Stimulated activated CD4-positive, alpha-beta T cell treated with anti-CD3 and anti-CD28 coated beads, Interleukin-2, amount 100 ng/mL, for 24 hours (primary cell): ENCODE measurements around the gene CLRN3.
A peak's percentile ranks its signal among the peaks of the same experiment; 100 is the strongest.

Experiments
- DNase-seq, 2 donors: peaks; one replicate each; pipeline ENCODE4 v3.0.0-alpha.2; 2020

The CLRN3 gene

DNA sequence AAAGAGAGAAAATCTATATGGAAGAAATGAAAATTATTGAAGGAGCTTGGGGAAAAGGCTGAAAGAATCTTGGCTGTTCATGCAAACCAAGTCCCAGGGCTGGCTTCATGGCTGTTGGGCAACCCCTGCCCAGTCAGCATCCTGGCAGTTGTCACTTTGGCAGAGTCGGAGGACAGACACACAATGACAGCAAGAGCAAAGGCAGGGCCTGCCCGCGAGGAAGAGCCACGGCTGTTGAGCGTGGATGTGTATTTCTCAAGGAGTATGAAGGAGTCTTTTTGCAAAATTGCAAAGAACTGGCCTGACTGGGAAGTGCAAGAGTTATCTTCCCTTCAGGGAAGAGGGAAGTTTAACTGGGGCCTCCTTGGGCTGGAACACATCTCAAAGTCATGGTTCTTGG, 25.8 kb upstream of the CLRN3 start:
- no peak for DNase-seq

DNA sequence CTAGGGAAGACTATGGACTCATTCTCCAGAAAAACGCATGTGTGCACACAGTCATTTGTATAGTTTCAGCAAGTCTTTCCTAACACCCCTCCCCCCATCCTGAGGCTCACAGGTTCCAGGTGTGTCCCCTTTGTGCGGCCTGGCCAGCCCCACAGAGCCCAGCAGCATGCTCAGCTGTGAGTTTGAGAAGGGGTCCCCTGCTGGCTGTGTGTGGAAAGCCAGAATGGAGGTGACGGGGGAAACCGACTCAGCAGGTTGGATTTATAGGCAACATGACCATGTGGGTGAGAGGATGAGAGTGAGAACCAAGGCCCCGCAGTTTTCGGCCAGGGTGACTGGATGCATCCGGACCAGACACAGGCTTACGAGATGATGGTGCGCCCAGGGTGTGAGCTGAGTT, 24.1 kb upstream of the CLRN3 start:
- DNase-seq = no peak

DNA sequence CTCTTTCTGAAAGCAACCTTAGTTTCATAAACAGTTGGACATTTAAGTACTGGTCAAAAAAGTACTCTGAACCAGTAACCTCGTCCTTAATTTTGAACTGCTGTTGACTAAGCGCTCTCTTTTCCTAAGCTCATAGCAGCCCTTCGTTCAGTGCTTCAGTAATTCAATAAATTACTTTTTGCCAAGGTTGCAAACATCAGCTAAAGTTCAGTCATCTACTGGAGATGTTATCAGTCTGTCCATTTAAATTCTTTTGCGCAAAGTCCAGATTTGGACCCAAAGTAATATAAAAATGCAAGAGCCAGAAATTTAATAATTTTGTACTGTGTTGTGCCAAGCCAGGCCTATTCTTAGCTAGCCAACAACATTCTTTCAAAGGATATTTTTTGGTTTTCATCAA, 22.6 kb upstream of the CLRN3 start:
- DNase-seq = no peak

DNA sequence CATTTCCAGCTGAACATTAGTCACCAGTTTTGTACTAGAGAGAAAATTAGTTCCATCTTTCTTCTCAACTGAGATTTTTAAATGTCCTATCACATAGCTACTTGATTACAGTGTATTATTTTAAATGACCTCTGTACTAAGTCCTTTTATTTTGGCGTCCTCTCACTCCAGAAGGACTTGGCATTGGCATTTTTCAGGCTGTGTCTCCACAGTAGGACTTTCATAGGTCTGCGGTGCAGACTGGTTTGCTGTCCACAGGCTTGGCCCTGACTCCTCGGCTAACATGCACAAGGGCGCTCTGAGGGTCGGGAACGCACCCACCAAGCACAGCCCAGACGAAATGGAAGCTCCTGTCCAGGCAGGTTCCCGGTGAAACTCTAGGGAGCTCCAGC, 20.6 kb upstream of the CLRN3 start:
- no peak for DNase-seq

DNA sequence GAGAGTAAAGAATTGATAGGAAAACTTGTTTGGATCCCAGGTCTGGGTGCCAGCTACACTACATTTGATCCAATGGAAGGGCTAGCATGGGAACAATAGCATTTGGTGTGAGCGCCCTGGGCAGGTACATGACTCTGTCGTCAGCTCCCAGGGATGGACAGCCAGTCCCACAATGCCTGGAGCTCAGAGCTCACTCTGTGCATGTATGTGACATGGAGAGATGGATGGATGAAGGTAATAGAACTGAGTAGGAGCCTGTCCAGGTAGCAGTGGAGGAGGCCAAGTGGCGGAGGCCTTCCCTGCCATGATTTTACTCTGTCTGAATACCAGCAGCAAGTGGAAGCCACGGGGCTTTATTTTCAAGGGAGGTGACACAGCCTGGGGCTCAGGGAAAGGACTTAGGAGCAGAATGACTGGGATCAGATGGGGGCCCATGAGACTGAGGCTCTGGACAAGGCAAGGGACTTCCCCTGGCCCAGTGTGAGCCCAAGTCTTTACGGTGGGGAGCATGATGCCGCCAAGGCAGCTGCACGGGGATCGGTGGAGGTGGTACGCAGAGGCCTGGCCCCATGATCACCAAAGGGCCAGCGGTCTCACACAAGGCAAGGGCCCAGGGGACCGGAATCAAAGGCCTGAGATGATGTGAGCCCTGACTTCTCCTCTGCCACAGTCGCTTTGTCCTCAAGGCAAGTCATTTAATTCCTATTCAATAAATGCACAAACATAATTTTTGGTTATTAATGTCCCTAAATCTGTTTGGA, 20.0 kb upstream of the CLRN3 start:
- no peak for DNase-seq

DNA sequence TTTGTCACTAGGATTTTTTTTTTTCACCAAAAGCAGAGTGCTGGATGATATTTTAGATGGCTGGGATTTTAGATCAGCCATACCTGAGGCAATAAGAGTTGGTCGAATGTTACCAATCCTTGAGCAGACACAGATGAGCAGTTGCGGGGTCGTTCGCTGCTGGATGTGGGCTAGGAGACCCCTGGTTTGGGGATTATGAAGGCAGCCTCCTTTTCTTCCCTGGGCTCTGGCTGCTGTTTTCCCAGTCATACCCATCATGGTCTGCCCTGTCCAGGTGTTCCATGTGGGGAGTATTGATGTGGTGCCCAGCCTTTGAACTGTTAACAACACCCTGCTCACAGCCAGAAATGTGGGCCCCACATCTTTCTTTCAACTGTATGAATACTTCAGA, 19.1 kb upstream of the CLRN3 start:
- no peak for DNase-seq

DNA sequence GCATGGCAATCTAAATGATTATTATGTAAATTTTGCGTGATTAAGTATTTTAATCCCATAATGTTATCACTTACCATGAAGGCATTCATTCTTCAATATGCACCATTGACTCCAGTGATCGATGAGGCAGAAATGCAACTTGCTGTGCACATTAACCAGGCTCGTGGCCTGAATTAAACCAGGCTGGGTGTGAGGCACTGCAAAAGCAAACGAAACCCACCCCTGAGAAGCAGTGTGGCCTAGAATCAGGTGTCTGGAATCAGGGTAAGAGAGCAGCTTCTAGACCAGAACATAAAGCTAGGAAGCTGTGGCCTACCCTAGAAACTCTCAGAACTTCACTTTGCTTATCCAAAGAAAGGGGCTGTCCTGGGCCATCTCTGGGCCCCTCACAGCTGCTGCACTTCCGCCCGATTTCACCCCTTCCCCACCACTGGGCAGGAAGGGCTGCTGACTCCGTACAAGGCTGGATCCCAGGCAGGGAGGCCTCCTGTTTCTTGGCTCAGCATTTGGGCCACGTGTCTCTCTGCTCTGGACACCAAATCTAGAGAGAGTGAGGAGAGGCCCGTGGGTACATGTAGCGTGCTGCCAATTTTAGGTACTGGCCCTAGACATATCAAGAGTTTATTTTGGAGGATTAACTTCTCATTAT, 18.6 kb upstream of the CLRN3 start:
- no peak for DNase-seq

DNA sequence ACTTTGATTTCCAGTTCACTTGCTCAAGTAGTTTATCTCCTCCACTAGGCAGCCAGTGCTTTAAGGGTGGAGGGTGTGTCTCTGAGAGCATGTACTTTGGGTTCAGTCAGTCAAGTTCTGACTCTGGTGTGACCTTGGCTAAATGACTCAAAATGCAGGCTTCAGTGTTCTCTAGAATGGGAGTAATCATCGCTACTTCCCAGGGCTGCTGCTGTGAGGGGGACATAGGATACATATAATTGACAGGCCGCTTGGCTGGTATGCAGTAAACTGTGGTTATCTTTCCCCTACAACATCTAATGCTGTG, 17.7 kb upstream of the CLRN3 start:
- DNase-seq = no peak

DNA sequence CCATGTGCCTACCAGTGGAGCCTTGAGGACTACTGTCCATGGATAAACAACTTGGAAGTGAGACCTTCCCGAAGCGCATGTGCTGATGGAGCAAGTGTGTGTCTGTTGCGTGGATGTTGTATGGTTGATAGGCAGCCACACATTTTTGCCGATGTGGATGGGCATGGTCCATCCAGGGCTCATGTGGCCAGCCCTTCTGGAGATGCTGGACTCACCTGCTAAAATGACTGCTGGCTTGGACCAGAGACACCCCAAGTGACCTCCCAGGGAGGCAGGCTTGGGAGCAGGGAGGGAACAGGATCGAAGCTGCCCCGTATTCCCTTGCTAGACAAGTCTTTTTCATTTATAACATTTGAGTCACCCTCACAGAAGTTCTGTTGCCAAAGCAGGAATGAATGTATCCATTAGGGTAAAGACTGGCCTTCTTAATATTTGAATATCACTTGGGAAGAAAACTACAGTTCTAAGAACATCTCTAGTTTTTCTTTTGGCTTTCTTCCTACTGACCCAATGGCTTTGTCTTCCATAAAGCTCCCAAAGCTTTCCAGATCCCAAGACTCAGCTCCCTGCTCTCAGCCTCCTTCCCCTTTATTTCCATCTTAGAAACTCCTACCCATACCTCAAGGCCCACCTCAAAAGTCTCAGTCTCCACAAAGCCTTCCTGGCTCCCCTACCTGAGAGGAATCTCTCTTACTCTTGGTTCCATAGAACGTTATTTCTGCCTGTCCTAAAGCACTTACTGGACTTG, 17.1 kb upstream of the CLRN3 start:
- DNase-seq = no peak

DNA sequence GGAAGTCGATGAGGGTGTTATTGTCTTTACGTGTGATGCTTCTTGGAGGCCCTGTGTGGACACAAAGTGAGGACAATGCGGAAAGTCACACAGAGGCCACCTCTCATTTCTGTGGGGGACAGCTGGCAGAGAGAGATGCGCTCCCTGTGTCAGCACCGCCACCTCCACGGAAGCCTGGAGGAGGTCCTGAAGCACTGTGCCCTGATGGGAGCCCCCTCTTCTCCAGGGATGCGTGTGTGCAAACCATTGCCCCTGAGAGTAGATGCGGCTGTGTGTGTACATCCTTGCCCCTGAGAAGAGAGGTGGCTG, 16.2 kb upstream of the CLRN3 start:
- no peak for DNase-seq

DNA sequence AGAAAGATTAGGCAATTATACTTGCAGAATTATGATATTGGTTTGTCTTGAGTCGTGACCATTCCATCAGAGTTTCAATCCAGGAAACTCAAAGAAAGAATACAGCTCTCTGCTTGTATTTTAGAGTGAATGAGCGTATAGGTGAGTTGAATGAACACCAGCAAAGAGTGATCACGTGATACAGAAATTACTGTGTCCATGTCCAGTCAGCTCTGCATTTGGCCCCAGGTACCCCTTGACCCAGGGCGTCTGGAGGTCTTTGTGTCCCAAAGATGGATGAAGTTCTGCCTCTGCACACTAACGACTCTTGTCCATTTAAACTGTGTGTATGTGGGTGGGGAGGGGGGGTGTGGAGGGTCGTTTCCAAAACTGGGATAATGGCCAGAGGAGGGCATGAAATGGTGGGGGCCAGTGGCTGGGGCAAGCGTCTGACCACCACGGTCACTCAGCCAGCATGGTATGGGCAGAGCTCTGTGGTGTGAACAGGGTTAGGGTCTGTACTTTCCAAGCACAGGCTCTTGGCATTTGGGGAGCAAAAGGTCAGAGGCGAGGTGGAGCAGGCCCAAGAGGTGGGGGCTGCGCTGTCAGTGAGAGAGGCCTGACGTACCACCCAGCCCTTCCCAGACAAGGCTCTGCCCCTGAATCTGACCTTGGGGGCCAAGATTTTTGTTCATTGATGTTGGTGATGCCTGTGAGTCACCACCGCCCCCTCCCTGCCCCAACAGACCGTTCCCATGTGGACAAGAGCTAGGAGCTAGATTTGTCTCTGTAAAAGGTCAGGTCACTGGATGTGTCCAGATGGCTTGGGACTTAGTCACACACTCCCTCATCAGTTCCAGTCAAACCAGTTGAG, 15.6 kb upstream of the CLRN3 start:
- no peak for DNase-seq

DNA sequence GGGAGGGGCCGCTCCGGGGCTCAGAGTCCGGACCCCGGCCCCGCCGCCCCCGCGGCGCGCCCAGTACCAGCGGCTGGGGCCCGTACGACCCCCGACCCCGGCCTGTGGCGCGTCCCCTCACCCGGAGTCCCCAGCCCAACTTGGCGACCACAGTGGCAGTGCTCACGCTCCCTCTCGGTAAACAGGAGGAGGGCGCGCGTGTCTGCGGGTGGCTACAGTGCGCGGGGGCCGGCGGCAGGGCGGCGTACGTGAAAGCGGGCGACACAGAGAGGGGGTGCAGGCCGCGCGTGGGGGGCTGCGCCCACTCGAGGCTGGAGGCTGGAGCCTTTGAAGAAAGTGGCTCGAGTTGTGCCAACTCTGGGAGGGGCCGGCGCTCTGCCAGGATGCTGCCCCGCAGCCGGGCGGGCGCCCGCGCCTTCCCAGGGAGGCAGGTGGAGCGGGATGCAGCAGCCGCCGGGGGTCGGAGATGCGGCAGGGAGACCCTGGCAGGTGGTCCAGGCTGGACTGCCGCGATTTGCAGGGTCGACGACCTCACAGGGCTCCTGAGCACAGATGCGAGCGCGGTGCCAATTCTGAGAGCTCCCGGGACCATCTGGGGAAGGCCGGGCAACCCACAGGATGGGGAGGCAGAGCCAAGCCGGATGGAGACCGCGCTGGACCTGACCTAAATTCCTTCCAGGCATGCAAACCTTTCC, 14.8 kb upstream of the CLRN3 start:
- peak in 1 of 2 donors; percentile 32 for DNase-seq

DNA sequence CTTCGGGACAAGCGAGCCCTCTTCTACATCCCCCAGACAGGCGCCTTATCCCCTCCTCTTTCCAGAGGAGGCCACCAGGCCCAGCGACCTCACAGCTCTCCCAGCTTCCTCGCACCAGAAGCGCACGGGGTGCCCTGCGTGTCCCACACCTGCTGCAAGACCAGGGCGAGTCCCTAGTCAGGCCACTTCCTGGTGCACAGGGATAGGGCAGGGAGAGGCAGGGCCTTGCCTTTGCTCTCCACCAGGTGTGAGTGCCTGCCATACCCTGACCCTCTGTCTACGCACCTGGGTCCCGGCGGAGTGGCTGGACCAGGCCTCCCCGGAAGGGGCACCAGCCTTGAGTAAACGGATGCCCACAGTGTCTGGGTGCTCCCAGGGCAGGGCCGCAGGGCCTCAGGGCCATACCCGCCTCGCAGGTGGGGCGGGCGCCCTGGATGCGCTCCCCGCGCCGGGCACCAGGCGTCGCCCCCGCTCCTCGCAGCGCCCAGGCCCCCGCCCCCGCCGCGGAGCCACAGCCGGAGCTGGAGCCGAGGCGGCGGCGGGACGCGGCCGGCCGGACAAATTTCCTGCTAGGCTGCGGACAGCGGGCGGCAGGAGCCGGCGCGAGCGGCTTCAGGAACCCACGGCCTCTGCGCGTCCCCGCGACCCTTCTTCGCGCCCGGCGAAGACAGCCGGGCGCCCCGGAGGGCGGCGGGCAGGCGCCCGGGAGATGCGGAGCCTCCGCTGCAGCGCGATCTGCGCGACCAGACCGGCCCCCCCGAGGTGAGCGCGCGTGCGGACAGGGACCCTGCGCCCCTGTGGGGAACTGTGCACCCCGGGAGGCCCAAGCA, 14.0 kb upstream of the CLRN3 start, which contains the start of gene PTPRE:
PTPRE (plus strand) TSS at position 556 of the 830 bp plus-strand sequence. CDS start 133,779 bp downstream, outside the sequence.
- DNase-seq = peak; percentile 81

DNA sequence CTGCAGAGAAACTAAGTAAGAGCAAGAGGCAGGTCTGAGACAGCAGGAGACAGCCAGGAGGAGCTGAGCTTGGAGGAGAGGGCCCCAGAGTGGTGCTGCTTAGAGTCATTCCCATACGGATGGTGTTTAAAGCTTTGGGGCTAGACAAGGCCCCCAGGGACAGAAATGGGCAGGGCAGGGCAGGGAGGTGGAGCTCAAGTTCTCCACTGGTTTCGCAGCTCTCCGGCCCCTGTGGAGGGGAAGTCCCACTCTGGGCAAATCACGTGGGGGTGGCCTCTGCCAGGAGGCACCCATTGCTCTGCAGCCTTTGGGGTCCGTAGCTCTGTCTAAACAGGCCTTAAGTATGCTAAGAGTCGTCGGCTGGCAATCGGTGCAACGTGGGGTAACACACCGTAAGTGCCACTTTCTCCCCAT, 13.1 kb upstream of the CLRN3 start:
- no peak for DNase-seq

DNA sequence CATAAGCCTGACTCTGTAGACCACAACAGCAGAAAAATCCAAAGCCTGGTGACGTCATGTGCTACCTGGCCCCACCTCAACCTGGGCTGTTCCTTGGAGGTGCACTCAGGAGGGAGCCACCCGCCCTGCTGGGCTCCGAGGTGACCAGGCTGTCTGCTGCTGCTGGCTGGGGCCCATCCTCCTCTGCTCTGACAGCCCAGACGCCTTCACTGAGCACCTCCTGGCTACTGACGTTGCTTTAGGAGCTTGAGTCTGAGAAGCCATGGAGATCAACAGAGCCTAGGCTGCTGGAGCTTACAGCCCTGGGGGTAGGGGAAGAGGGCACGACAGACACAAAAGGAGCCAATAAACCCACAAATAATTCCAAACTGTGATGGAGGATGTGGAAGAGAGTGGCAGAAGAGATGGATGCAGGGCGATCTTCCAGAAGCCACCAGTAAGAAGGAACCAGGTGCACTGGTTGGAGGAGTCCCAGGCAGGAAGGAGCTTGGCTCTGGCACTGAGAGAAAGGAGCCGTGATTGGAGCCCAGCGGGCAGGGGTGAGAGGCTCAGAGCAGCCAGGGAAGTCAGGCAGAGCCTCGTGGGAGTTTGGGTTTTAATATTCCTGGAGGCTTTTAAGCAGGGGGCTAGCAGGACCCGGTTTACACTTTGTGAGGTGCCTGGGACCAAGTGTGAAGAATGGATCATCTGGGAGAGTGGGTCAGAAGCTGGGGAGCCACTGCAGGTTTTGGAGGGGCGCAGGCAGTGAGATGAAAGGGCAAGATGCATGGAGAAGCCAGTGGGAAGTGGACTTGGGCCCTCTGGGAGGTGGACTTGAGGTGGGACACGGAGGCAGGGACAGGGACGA, 12.5 kb upstream of the CLRN3 start:
- peak in 1 of 2 donors; percentile 11 for DNase-seq

DNA sequence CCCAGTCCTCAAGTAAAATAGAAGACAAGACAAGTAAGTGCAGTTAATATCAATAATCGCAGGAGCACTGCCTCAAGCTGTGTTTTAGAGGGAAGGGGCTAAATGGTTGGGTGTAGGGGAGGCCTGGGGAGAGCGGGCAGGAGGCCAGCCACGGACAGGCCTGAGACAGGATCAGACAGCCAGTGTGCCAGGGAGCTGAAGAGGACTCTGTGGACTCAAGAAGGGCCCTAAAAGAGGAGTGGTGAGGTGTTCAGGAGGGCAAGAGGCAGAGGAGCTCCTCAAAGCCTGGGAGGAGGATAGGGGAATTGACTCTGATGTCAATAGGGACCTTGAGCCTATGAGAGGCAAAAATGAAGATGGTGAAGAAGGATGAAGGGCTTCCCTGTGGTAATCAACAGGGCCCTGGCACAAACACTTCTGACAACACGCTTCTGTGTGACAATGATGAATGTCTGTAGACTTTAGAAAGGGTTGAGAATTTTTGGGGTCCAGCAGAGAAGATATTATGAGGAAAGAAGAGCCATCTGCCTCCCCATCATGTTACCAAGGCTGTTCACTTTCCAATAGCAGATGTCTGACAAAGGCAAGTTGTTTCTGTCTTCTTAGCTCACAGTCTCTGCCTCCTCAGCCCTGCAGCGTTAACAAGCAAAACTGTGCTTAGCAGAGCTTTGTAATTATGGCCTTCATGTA, 11.7 kb upstream of the CLRN3 start:
- peak in 1 of 2 donors; percentile 6 for DNase-seq

DNA sequence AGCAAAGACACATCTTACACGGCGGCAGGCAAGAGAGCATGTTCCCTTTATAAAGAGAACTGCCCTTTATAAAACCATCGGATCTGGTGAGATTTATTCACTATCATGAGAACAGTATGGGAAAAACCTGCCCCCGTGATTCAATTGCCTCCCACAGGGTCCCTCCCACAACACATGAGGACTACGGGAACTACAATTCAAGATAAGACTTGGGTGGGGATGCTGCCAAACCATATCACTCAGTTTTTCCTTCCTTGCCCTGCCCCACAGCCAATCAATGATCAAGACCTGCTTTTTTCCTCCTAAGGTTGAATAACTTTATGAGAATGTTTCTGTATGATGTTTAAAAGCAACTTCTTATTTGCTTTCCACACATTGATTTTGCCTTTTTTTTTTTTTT, 11.0 kb upstream of the CLRN3 start:
- DNase-seq = peak in 1 of 2 donors; percentile 6

DNA sequence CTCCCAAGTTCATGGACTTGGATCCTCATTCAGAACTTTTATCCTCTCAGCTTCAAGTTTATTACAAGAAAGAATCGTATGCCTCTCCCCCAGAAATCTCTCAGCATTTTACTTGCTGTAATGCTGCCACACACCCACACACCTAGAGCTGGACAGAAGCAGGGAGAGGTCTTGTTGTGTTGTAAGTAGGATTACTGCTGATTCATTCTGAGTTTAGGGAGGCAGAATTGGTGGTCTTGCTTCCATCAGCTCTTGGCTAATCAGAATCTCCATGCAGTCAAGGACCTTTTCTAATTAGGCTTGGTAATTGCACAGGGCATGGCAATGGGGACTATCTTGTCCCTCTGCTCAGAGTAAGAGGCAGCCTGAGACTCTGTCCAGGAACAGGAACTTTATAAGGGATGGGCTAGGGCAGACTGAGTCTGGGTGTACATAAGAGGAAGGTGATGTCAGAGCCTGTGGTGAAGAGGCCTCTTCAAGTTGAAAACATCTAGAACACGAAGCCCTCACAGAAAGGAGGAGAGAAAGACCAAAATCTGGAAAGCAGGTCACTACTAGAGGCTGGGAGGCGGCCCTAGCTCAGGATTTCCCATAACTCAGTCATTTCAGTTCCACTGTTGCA, 7.1 kb upstream of the CLRN3 start:
- DNase-seq = peak in 1 of 2 donors; percentile 12

DNA sequence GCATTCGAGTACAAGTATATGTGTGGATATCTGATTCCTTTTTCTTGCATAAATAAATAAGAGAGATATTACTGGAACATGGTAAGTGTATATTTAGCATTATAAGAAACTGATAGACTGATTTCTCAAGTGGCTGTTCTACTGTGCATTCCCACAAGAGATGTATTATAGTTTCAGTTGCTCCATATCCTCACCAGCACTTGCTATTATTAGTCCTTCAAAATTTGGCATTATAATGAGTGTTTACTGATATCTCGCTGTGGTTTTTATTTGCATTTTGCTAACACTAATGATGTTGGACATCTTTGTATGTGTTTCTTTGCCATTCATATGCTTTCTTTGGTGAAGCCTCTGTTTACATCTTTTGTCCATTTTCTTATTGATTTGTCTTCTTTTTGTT, 4.4 kb upstream of the CLRN3 start:
- DNase-seq = no peak

DNA sequence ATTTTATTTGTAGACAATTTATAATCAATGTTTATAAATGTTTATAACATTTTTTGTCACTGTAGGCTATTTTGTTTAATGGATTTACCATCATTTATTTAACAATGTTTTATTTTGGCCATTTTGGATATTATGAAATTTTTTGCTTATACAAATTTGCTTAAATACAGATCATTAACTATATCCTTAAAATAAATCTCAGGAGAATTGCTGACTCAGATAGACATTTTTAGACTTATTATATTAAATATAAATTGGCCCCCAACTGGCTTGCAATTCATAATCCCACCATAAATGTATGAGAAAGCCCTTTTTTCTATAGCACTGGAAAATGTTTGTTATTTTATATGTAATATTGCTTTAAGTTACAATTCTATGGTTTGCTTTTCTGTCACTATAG, 3.8 kb upstream of the CLRN3 start:
- DNase-seq = no peak
